Measurements from ENCODE around the gene FLRT2.

FLRT2 gene

GRCh38 chr14:85580536-85581140, 50.7 kb downstream of the FLRT2 start:
- Histone ChIP-seq H2AFZ (ENCODE audit: low read length) (no peak overlapping the region), H3F3A (ENCODE audit: insufficient read depth, low read length) (no peaks in the 10 kb centered on the region), H3K4me1 (ENCODE audit: insufficient read depth, low read length, severe bottlenecking) (no peaks in the 10 kb centered on the region), H3K4me3 (ENCODE audit: low read depth, low read length, poor library complexity, severe bottlenecking) (no peak overlapping the region), H3K27ac (ENCODE audit: low read depth, low read length, poor library complexity, severe bottlenecking) (no peak overlapping the region), H3K9me3 (ENCODE audit: low read length) (no peaks in the 10 kb centered on the region), H3K27me3 (ENCODE audit: insufficient read depth, low read length) (no peaks in the 10 kb centered on the region), H3K36me3 (ENCODE audit: insufficient read depth, low read length) (no peaks in the 10 kb centered on the region), H3K79me2 (ENCODE audit: insufficient read depth, low read length) (no peaks in the 10 kb centered on the region), H3K9ac (ENCODE audit: low read length) (no peak overlapping the region), H3K4me2 (ENCODE audit: low read length) (no peak overlapping the region), H4K20me1 (ENCODE audit: insufficient read depth, low read length) (no peaks in the 10 kb centered on the region), H3K9me2 (ENCODE audit: low read depth, low read length) (no peaks in the 10 kb centered on the region)
- no peak for TF ChIP-seq EZH2 (IDR thresholded peaks at IDR 0.05; ENCODE audit: borderline replicate concordance, low read length)
- no peak for TF ChIP-seq CTCF (IDR thresholded peaks at IDR 0.05; ENCODE audit: low read length)

- Histone ChIP-seq H3K4me2 (ENCODE audit: low read length) (no peak overlapping the region), H3K9ac (ENCODE audit: low read length) (no peak overlapping the region), H4K20me1 (ENCODE audit: insufficient read depth, low read length) (no peaks in the 10 kb centered on the region)
These were observed 51.7 kb downstream of the FLRT2 start for GRCh38 chr14:85581691-85582090.

GRCh38 chr14:85583380-85583779, 53.4 kb downstream of the FLRT2 start:
- no peaks in the 10 kb centered on the region for H3K27me3 ChIP-seq (ENCODE audit: insufficient read depth, low read length)
- no peaks in the 10 kb centered on the region for H3K36me3 ChIP-seq (ENCODE audit: insufficient read depth, low read length)
- TF ChIP-seq CTCF (IDR thresholded peaks at IDR 0.05; ENCODE audit: low read length) = no peak
- TF ChIP-seq EZH2 (IDR thresholded peaks at IDR 0.05; ENCODE audit: borderline replicate concordance, low read length) = no peak
- H3K79me2 ChIP-seq (ENCODE audit: insufficient read depth, low read length) = no peaks in the 10 kb centered on the region
- H3K4me1 ChIP-seq (ENCODE audit: insufficient read depth, low read length, severe bottlenecking) = no peaks in the 10 kb centered on the region
- H3K27ac ChIP-seq (ENCODE audit: low read depth, low read length, poor library complexity, severe bottlenecking) = no peak overlapping the region
- no peak overlapping the region for H3K4me2 ChIP-seq (ENCODE audit: low read length)
- no peaks in the 10 kb centered on the region for H4K20me1 ChIP-seq (ENCODE audit: insufficient read depth, low read length)
- no peaks in the 10 kb centered on the region for H3F3A ChIP-seq (ENCODE audit: insufficient read depth, low read length)
- H3K9me3 ChIP-seq (ENCODE audit: low read length) = no peaks in the 10 kb centered on the region
- H3K4me3 ChIP-seq (ENCODE audit: low read depth, low read length, poor library complexity, severe bottlenecking) = no peak overlapping the region
- H3K9me2 ChIP-seq (ENCODE audit: low read depth, low read length) = no peaks in the 10 kb centered on the region
- no peak overlapping the region for H3K9ac ChIP-seq (ENCODE audit: low read length)
- no peak overlapping the region for H2AFZ ChIP-seq (ENCODE audit: low read length)

More at GRCh38 chr14:85581691-85582090, 51.7 kb downstream of the FLRT2 start:
- Histone ChIP-seq H3K36me3 (ENCODE audit: insufficient read depth, low read length) (no peaks in the 10 kb centered on the region), H3K79me2 (ENCODE audit: insufficient read depth, low read length) (no peaks in the 10 kb centered on the region), H3K27ac (ENCODE audit: low read depth, low read length, poor library complexity, severe bottlenecking) (no peak overlapping the region), H3K9me2 (ENCODE audit: low read depth, low read length) (no peaks in the 10 kb centered on the region), H3K4me1 (ENCODE audit: insufficient read depth, low read length, severe bottlenecking) (no peaks in the 10 kb centered on the region), H3K27me3 (ENCODE audit: insufficient read depth, low read length) (no peaks in the 10 kb centered on the region), H3K4me3 (ENCODE audit: low read depth, low read length, poor library complexity, severe bottlenecking) (no peak overlapping the region), H2AFZ (ENCODE audit: low read length) (no peak overlapping the region), H3K9me3 (ENCODE audit: low read length) (no peaks in the 10 kb centered on the region), H3F3A (ENCODE audit: insufficient read depth, low read length) (no peaks in the 10 kb centered on the region)
- TF ChIP-seq EZH2 (IDR thresholded peaks at IDR 0.05; ENCODE audit: borderline replicate concordance, low read length) (no peak), CTCF (IDR thresholded peaks at IDR 0.05; ENCODE audit: low read length) (no peak)
